A549 (cell line): ENCODE measurements around the gene FAM124B.

Experiments
- BCL3 ChIP-seq: fragments of >200 bp; sonication (Bioruptor Twin); formaldehyde crosslinking; IDR thresholded peaks from 3 replicates; pipeline ENCODE4 v1.6.1; 2016
- CHD2 ChIP-seq: fragments of 150-350 bp; IDR thresholded peaks from 2 replicates; pipeline ENCODE4 v1.6.1; 2014; ENCODE audit warnings: low read length; ENCODE audit not compliant: partially characterized antibody
- MAX ChIP-seq: IDR thresholded peaks from 2 replicates; pipeline ENCODE4 v1.6.1; 2012
- RAD21 ChIP-seq, 2 experiments: fragments of >200 bp in 1 of 2; sonication (Bioruptor Twin) in 1 of 2; formaldehyde crosslinking in 1 of 2; IDR thresholded peaks in 1 of 2; conservative IDR thresholded peaks in 1 of 2; 2 replicates in 1 of 2; 3 replicates in 1 of 2; pipeline ENCODE4 v1.6.1; 2012 to 2018; ENCODE audit warnings: inconsistent platforms in 1 of 2
- REST ChIP-seq: fragments of 200-600 bp; sonication (generic); IDR thresholded peaks from 2 replicates; pipeline ENCODE4 v1.6.1; 2016; ENCODE audit warnings: antibody characterized with exemption, mild to moderate bottlenecking, moderate library complexity
- ZSCAN20 ChIP-seq: fragments of 250-450 bp; sonication (Bioruptor Pico); IDR thresholded peaks from 2 replicates; pipeline ENCODE4 v1.8.0; 2022; ENCODE audit warnings: mild to moderate bottlenecking, moderate library complexity
- TF ChIP-seq, protein P1 (sequence below): fragments of >200 bp; sonication (Bioruptor Twin); formaldehyde crosslinking; IDR thresholded peaks from 3 replicates; pipeline ENCODE4 v1.5.1; 2016
- TF ChIP-seq, protein P2 (sequence below): IDR thresholded peaks from 2 replicates; pipeline ENCODE4 v1.6.1; 2012

DNA sequence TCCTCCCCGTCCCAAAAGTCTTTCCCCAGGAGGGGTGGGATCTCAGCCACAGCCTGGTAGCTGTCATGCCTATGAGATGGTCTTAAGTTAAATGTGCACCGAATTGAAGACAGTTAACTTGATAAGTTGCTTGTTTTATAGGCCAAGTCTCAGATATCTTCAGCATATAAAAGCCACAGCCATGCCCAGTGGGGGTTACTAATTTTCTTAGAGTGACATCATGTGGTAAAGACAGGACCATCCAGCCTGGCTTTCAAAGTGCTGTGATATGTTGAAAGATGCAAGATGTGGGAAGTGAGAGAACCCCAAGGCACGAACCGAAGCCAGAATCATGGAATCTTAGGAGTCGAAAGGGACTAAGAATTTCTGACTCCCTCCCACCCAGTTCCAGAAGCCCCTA is 42.1 kb upstream of the FAM124B start:
- TF ChIP-seq ZSCAN20 (CRISPR knock-in tag), result no peak
- TF ChIP-seq, protein P1, sequence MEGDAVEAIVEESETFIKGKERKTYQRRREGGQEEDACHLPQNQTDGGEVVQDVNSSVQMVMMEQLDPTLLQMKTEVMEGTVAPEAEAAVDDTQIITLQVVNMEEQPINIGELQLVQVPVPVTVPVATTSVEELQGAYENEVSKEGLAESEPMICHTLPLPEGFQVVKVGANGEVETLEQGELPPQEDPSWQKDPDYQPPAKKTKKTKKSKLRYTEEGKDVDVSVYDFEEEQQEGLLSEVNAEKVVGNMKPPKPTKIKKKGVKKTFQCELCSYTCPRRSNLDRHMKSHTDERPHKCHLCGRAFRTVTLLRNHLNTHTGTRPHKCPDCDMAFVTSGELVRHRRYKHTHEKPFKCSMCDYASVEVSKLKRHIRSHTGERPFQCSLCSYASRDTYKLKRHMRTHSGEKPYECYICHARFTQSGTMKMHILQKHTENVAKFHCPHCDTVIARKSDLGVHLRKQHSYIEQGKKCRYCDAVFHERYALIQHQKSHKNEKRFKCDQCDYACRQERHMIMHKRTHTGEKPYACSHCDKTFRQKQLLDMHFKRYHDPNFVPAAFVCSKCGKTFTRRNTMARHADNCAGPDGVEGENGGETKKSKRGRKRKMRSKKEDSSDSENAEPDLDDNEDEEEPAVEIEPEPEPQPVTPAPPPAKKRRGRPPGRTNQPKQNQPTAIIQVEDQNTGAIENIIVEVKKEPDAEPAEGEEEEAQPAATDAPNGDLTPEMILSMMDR, result no peak
- TF ChIP-seq, protein P2, sequence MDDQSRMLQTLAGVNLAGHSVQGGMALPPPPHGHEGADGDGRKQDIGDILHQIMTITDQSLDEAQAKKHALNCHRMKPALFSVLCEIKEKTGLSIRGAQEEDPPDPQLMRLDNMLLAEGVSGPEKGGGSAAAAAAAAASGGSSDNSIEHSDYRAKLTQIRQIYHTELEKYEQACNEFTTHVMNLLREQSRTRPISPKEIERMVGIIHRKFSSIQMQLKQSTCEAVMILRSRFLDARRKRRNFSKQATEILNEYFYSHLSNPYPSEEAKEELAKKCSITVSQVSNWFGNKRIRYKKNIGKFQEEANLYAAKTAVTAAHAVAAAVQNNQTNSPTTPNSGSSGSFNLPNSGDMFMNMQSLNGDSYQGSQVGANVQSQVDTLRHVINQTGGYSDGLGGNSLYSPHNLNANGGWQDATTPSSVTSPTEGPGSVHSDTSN, result no peak
- TF ChIP-seq RAD21 (conservative IDR thresholded peaks at IDR 0.05 in 1 of 2, IDR thresholded peaks at IDR 0.05 in 1 of 2), result no peak
- no peak for TF ChIP-seq BCL3
- no peak for TF ChIP-seq CHD2
- no peak for TF ChIP-seq REST
- TF ChIP-seq MAX, result no peak
